SK-N-SH treated with all-trans-retinoic acid at 6 μM for 48 hours (cell line): ENCODE results near the gene RAB3B.

Experiments
- ESRRG ChIP-seq: fragments of 250-450 bp; sonication (Bioruptor Pico); IDR thresholded peaks from 2 replicates; pipeline ENCODE4 v1.6.1; 2021; ENCODE audit warnings: mild to moderate bottlenecking
- PATZ1 ChIP-seq: fragments of 250-450 bp; sonication (Bioruptor Pico); IDR thresholded peaks from 2 replicates; pipeline ENCODE4 v1.8.0; 2020; ENCODE audit warnings: mild to moderate bottlenecking, moderate library complexity, borderline replicate concordance
- TOX ChIP-seq: fragments of 250-450 bp; sonication (Bioruptor Pico); IDR thresholded peaks from 2 replicates; pipeline ENCODE4 v1.8.0; 2021; ENCODE audit warnings: mild to moderate bottlenecking, moderate library complexity, borderline replicate concordance
- TSHZ2 ChIP-seq: fragments of 250-450 bp; sonication (Bioruptor Pico); IDR thresholded peaks from 2 replicates; pipeline ENCODE4 v1.5.0; 2020; ENCODE audit warnings: mild to moderate bottlenecking, moderate library complexity
- ZC3H10 ChIP-seq: fragments of 250-450 bp; sonication (Bioruptor Pico); IDR thresholded peaks from 2 replicates; pipeline ENCODE4 v1.5.1; 2021; ENCODE audit warnings: mild to moderate bottlenecking, moderate library complexity
- ZFP3 ChIP-seq: fragments of 250-450 bp; sonication (Bioruptor Pico); IDR thresholded peaks from 2 replicates; pipeline ENCODE4 v1.5.0; 2020; ENCODE audit warnings: mild to moderate bottlenecking, moderate library complexity
- ZFP30 ChIP-seq: fragments of 450-650 bp; formaldehyde crosslinking; IDR thresholded peaks from 2 replicates; pipeline ENCODE4 v1.5.0; 2022; ENCODE audit warnings: mild to moderate bottlenecking, moderate library complexity
- ZNF8 ChIP-seq: fragments of 450-650 bp; formaldehyde crosslinking; IDR thresholded peaks from 2 replicates; pipeline ENCODE4 v1.5.0; 2020; ENCODE audit warnings: mild to moderate bottlenecking, moderate library complexity

- TF ChIP-seq PATZ1 (CRISPR knock-in tag), result no peak
- no peak for TF ChIP-seq ZNF8 (CRISPR knock-in tag)
- no peak for TF ChIP-seq ESRRG (CRISPR knock-in tag)
- TF ChIP-seq ZFP3 (CRISPR knock-in tag), result no peak
- no peak for TF ChIP-seq ZC3H10 (CRISPR knock-in tag)
- no peak for TF ChIP-seq ZFP30 (CRISPR knock-in tag)
- no peak for TF ChIP-seq TSHZ2
- no peak for TF ChIP-seq TOX
Measured at GRCh38 chr1:52037909-52038308, 47.4 kb upstream of the RAB3B start.
